Right lung (tissue), 10 donors: ENCODE data around the gene SLAMF1. TPM values are rescaled to one million over a fixed set of nuclear protein-coding genes. Genes with fewer than 3 reads are reported as not detected.
"Not testable (repeated sequence)": the region's sequence is repeated elsewhere in the genome, so short reads cannot be mapped to it uniquely, and the experiment has no call there.

Experiments used
- DNase-seq, 2 donors: peaks; one replicate each; pipeline ENCODE4 v3.0.0-alpha.2; 2013
- long read RNA-seq, 8 donors: transcript quantifications; one replicate each; lab custom pipeline, GENCODE V29; 2026
- polyA plus RNA-seq, 5 donors: library from polyadenylated mRNA; unstranded; fragments of 120-200 nt; gene quantifications; one replicate each; pipeline versions ENCODE4 v1.2.1 to v1.2.3, GENCODE V29; 2013; ENCODE audit warnings: inconsistent platforms in 1 of 5, low replicate concordance in 1 of 5; ENCODE audit not compliant: insufficient read length in 5 of 5, insufficient read depth in 1 of 5

SLAMF1 gene, protein sequence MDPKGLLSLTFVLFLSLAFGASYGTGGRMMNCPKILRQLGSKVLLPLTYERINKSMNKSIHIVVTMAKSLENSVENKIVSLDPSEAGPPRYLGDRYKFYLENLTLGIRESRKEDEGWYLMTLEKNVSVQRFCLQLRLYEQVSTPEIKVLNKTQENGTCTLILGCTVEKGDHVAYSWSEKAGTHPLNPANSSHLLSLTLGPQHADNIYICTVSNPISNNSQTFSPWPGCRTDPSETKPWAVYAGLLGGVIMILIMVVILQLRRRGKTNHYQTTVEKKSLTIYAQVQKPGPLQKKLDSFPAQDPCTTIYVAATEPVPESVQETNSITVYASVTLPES
- polyA plus RNA-seq = under 1 TPM in 4 of 5 donors, not detected in 1; 0.06 to 0.23 (median 0.12) TPM
- long read RNA-seq, donor 1 = 0 reads
- long read RNA-seq, donor 2 = 0 reads
- long read RNA-seq, donor 3 = 0 reads
- long read RNA-seq, donor 4 = 0 reads
- long read RNA-seq, donor 5 = 0 reads
- long read RNA-seq, donor 6 = 0 reads
- long read RNA-seq, donor 7 = 0 reads
- long read RNA-seq, donor 8 = 0 reads

DNA sequence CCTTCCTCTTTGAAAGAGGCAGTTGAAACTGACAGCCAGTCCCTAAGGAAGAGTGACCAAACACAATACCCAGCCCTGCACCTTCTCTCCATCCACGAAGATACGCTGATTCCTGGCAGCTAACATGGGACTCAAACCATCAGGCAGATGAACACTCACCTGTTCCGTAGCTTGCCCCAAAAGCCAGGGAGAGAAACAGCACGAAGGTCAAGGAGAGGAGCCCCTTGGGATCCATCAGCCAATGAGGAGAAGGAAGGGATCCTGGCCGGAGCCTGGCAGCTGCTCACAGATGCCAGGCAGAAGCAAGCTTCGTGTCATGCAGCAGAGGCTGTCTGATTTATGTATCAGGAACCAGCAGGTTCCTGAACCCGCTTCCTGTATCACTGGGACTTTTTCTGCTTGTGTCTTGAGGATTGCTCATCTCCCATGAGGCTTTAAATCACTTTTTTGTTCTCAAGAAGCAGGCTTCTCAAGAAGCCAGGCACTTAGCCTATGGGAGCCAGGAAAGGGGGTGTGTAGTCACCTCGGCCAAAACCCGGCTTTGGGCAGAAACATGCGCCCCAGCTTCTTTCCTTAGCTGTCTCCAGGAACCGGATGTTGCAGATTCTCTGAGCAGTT lies at the start of gene SLAMF1:
SLAMF1 (minus strand) TSS at position 334 of the 618 bp plus-strand sequence; CDS start at position 235, 99 bp downstream.
- no peak for DNase-seq

DNA sequence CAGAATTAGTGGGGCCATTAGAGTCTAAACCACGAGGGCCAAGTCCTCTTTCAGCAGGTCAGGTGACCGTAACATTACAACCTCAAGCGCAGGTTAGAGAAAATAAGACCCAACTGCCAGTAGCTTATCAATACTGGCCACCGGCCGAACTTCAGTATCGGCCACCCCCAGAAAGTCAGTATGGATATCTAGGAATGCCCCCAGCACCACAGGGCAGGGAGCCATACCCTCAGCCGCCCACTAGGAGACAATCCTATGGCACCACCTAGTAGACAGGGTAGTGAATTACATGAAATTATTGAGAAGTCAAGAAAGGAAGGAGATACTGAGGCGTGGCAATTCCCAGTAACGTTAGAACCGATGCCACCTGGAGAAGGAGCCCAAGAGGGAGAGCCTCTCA lies 45.5 kb upstream of the SLAMF1 start:
- not testable (repeated sequence) for DNase-seq

DNA sequence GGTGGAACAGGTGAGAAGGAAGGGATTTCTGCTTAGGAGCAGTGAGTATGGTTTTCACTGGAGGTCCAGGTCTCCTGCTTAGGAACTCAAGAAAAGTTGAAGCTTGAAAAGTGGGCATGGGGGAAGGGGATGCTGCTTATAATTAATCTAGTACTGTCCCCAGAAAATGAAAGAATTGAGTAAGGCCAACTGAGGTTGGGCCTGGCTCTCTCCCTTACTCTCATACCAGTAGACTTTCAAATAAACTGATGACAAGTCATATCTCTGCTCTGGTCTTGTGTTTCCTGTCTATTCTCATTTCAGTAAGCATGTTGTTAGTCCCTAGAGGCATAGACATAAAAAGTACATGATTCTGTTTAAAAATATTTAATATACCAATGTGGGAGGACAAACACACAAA lies 38.4 kb upstream of the SLAMF1 start:
- no peak for DNase-seq

DNA sequence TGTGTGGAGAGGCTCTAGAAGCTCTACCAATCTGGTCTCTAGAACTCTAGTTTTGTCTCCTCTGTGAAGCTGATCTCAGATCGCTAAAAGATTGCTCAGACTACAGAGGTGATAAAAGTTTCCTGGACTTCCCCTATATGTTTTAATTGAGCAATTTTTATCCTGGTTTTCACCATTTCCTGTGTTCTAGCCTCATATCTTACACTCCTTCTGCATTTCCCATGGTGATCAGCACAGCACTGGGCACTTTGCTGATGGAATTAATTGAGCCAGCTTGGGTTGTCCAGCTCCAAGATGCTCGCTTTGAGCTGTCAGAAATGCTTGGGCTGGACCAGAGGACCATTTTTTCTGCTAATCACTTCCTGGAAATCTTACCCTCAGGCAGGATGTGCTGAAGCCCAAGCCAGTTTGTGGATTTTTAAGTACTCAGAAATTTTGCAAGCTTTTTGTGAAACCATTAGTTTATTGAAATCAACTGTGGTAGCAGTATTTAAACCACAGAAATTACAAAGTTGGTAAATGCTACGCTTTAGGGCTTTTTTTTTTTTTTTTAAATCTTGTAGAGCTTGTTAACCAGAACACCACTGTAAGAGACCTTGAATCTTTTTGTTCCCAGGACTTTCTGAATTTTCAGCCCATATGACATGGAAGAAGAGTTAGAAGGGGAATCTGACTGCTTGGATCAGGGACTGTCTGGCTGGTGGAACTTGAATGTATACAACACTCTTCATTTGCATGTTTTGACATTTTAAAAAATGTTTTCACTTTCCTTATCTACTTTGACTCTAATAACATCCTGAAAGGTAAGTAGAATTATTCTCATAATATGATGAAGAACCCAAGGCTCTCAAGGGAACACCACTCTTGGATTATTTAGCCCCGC lies 36.4 kb upstream of the SLAMF1 start:
- DNase-seq = no peak

DNA sequence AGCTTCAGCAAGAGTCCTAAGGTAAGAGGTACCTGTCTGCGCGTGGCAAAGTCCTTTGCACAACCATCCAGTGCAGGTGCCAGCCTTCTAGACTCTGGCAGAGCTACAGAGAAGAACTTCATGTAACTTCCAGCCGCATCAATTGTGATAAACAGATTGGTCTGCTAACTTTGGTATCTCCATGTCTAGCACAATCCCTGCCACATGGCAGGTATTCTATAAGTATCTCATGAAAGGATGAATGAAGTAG lies 35.0 kb upstream of the SLAMF1 start:
- DNase-seq = no peak

DNA sequence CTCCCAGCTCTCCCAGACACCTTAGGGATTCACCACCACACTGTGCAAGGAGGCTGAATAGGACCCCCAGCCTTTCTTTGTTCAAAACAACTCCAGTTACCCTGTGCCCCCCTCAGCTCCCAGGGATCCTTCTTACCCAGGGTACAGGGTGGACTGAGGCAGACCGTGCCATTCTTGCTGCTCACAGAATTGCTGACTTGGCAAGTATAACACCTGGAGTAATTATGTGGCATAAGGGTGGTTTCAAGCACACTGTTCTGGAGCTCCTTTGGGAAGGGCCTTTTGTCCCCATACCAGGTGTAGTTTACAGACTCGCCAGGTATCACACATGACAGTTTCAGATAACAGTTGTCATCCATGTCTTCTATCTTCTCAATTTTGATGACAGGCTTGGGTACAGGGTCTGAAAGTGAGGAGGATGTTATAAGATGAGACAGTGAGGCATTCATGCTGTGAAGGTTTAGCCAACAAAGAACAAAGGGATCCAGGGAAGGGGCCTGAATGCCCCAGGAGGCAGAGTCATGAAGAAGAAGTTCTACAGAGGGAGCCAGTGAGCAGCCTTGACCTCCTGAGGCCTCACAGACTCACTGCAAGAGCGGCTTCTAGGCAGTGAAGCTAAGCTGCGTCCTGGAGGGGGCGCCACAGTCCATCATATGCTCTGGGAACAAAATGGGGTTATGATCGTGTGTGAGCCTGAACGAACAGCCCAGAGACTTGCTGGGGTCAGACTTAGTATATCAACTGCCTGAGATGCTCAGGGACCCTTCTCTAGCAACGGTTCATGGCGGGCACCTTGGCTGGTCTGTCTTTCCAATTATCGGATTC lies 34.4 kb upstream of the SLAMF1 start:
- DNase-seq = peak in 1 of 2 donors; percentile 28

DNA sequence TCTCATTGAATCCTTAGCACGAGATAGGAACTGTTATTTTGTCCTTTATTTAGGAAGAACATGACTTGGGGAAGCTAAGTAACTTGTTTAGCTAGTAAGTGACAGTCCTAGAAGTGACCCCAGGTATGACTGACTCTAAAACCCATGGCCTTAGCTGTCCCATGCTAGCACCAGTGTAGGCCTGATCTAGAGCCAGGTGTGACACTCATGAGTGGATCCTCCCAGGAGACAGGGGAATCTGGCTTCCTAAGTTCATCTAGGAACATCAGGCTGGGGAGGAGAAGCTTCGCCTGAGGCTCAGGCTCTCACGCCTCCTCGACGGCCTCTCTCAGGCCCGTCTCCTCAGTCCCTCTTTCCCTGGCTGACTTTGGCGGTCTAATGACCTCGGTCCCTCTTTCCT lies 33.6 kb upstream of the SLAMF1 start:
- no peak for DNase-seq

DNA sequence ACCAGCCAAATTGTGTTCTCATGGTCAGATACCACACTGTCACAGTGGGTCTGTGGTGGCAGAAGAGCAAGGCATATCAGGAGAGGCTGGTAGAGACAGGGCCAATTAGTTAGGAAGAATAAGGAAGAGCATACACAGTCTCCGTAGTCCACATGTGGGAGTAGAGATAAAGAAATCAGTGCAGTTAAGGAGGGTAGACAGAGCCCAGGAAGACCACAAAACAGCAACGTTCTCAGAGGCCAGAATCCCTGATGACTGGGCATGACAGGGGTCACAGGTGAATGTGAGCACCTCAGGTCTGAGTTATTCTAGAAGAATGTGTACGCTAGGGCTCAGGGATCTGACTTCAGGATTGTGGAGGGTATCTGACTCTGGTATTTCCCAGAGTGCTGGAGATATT lies 33.0 kb upstream of the SLAMF1 start:
- no peak for DNase-seq

DNA sequence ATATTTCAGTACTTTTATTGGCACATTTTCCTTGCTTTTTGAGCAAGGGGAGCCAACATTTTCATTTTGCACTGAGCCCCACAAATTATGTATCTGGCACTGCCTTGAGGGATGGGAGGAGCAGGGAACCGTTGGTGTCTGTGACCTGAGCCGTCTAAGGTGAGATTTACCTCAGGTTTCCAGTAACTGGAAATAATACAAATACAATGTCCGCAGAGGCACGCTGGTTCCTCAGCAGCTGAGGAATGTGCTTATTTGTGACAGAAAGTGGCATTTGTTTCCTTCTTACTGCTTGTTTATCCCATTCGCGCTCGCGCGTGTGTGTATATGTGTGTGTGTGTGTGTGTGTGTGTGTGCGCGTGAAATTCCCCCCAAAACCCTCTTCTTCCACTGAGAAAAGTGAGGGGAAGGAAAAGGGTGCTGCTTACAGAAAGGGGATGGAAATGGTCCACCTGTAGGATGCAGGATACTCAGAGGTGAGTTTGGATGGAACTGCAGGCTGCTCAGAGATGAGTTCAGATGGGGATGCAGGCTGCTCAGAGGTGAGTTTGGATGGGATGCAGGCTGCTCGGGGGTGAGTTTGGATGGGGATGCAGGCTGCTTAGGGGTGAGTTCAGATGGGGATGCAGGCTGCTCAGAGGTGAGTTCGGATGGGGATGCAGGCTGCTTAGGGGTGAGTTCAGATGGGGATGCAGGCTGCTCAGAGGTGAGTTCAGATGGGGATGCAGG lies 30.2 kb upstream of the SLAMF1 start:
- no peak for DNase-seq

DNA sequence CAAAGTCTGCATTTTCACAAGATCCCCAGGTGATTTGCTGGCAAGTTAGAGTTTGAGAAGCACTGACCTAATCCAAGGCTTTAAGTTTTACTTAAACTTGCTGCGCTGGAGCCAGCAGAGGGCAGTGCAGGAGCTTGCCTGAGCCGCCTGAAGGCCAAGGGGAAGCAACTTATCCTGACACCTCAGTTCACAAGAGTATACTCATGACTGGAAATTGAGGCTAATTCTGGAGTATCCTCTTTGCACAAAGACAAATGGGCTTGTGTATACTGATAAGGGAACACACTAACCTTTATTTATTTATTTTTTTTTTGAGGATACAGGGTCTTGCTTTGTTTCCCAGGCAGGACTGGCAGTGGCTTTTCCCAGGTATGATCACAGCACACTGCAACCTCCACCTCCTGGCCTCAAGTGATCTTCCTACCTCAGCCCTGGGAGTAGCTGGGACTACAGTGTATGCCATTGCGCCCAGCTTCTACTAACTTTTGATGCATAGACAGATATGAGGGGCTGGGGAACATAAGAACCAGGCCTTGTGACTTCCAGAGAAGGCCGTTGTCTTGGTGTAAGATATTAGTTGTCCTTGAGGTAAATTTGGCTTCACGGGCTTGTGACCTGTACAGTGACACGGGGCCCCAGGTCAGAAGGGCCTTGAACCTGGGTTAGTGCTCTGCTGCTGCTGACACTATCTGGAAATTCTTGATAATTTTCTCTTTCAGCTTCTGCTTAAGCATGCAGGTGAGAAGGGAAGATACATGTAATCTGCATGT lies 29.0 kb upstream of the SLAMF1 start:
- peak; percentile 36 to 45 for DNase-seq

DNA sequence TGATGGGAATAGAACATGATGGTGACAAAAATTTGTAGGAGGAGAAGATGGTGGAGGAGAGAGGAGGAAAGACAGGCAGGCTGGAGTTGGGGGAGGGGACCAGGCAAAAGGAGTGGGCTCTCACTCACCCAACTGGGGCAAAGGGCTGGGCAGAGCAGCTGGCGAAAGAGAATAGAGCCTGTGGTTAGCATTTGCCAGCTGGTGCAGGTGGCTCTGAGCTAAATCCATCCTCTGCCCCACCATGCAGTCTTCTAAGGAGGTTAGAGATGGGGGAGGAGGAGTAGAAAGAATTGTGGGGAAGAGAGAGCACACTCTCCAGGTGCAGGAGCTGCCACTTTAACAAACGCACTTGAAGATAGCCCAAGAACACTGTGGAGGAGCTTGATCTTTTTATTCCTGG lies 27.6 kb upstream of the SLAMF1 start:
- DNase-seq = no peak

DNA sequence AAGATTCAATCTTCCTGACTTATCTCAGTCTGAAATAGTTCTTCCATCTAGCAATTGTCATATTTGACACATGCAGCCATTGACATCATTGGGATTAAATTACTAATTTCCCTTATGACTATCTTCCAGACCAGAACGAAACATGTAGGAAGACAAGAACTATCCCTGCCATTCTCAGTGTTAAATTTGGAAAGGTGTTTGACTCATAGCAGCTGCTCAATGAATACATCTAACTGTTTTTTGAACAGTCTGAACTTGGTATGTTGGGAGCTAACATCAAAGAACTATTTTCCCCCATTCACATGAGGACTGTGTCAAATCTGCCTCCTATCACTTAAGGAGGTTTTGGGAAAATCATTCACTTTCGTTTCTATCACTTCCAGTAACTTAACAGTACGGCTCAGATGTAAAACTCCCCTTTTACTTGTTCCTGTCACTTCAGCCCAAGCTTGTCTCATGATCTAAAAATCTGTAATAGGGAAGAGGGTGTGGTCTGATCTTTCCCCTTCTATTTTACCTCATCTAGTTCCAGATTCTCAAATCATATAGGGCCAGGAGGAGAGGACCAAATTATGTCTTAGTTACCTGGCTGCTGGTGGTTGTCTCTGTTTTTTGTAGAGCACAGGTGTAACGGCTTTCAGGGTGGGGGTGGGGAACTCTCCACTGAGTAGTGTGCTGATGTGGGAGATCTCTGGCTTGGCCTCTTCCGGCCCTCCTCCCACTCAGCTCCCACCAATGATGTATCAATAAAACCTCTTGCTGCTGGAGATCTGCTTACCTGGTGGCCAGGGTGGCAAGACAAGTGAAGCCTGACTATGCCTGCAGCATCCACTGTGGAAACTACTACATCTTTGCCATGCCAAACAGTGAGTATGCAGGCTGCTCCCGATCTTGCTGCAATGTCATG lies 26.2 kb upstream of the SLAMF1 start:
- DNase-seq = no peak

DNA sequence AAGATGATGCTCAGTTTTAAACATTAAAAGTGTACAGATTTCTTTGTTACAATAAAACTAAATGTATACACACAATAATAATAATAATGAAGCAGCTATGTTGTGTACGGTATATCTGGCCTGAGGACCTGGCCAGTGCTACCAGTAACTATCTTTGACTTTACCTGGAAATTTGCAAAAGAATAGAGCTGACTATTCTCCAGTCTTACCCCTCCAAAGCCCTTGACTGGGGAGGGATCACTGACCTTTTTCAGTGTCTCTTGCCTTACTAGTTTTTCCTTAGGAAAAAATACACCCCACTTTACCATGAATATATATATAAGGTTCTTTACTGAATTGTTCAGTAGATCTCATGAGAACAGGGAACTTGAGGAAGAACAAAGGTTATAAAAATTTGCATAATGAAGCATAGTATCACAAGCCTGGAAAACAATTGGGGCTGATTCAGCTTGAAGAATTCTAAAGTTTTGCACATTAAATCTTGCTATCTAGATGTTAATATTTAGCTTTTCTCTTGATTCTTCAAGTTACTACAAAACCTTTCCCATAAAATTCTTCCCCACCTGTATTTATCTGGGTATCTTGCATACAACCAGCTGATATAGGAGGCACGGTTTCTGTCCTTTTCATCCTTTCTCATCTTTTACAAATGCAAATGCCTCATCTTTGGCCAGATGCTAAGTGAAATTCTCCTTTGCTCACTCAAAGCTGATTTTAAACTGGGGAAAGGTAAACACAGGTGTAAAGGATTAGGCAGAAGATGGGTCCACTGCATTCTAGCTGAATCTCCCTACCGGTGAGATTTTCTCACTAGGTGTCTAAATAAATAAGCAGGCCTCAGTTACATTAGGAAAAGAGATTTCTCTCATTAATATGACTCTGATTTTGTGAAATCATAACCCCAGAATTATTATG lies 25.0 kb upstream of the SLAMF1 start:
- no peak for DNase-seq

DNA sequence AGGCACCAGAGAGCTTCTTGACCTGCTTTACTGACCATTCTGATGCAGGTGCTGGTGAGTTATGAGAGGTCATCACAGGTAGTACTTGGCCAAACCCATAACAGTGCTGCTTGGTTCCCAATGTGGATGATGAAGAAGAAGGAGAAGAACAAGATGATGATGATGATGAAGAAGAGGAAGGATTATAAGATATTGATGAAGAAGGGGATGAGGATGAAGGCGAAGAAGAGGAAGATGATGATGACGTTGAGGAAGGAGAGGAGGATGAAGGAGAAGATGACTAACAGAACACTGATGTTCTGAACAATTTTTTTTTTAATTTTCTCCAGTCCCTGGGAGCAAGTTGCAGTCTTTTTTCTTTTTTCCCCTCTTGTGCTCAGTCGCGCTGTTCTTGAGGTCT lies 23.9 kb upstream of the SLAMF1 start:
- DNase-seq = no peak

DNA sequence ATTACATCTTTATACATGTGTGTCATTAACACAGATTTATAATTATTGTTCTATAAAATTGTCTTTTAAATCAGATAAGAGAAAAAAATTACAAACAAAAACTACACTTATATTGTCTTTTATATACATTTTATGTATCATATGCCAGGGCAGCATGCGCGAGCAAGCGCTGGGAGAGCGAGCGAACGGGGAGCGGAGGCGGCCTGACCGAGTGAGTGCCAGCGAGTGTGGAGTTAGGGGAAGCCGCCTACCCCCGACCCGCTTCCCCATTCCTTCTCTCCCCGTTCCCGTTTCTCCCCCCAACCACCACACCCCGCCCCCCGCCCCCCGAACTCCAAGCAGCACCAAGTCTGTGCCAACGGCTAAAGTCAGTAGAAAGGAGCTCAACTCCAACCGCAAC lies 23.0 kb upstream of the SLAMF1 start:
- DNase-seq = no peak

DNA sequence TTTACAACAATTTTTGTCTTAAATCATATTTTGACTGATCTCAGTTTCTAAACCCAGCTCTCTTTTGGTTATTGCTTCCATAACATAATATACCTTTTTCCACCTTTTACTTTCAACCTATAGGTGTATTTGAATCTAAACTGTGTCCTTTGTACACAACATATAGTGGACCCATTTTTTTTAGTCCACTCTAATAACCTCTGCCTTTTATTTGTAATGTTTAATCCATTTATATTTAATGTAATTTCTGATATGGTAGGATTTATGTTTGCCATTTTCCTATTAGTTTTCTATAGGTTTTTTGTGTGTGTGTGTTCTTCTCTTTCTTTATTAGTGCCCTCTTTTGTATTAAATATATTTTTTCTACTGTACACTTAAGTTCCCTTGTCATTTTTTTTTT lies 22.4 kb upstream of the SLAMF1 start:
- no peak for DNase-seq

DNA sequence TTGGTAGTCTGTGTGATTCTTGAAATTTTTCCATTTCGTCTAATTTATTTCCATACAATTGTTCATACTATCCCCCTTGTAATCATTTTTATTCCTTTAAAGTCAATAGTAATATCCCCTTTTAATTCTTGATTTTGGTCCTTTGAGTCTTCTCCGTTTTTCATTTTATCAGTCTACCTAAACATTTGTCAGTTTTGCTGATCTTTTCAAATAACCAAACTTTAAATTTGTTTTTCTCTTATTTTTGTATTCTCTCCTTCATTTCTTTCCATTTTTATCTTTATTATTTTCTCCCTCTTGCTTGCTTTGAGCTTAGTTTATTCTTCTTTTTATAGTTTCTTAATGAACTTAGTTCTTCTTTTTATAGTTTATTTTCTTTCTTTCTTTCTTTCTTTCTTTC lies 21.1 kb upstream of the SLAMF1 start:
- no peak for DNase-seq

DNA sequence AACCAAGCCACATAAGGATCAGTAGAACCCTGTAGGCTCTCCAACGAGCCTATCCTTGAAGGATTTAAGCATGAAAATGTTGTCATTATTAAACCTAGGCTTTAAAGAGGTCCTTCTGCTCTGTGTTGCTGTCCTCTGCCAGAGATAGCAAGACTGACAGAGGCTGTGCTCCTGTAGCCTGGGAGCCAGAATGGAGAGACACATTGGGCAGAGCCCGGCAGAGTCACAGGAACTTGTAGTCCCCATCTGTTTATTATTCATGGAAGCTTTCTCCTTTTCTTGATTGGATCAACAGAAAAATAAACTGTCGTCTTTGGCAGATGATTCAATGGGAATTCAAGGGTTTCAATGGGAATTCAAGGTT lies 19.2 kb upstream of the SLAMF1 start:
- DNase-seq = no peak
